Activated CD4-positive, alpha-beta memory T cell treated with anti-CD3 and anti-CD28 coated beads for 36 hours (primary cell): Measurements from ENCODE around the gene MED20. TPM values are rescaled to one million over a fixed set of nuclear protein-coding genes. Genes with fewer than 3 reads are reported as not detected.

Experiments
- CTCF ChIA-PET: fragments of 350-600 bp; sonication (Branson Sonifier 250); formaldehyde crosslinking; loops from one replicate; lab custom pipeline; 2021; ENCODE audit warnings: antibody characterized with exemption, inconsistent platforms; lab: Charles Lee
- POLR2A ChIA-PET: fragments of 350-600 bp; sonication (Branson Sonifier 250); formaldehyde crosslinking; loops from one replicate; lab custom pipeline; 2021; ENCODE audit warnings: antibody characterized with exemption; lab: Charles Lee
- DNase-seq: peaks from one replicate; pipeline ENCODE4 v3.0.0-alpha.2; 2020
- H3K27ac Mint-ChIP-seq: one replicate; pipeline ENCODE4 v1.8.0; 2021; ENCODE audit warnings: mixed read lengths
- H3K27me3 Mint-ChIP-seq: one replicate; pipeline ENCODE4 v1.8.0; 2021; ENCODE audit warnings: mixed read lengths
- H3K36me3 Mint-ChIP-seq: one replicate; pipeline ENCODE4 v1.8.0; 2021; ENCODE audit warnings: mixed read lengths
- H3K4me1 Mint-ChIP-seq: one replicate; pipeline ENCODE4 v1.8.0; 2021; ENCODE audit warnings: low read depth, mixed read lengths
- H3K4me3 Mint-ChIP-seq: one replicate; pipeline ENCODE4 v1.8.0; 2021; ENCODE audit warnings: mild to moderate bottlenecking, mixed read lengths
- H3K9me3 Mint-ChIP-seq: one replicate; pipeline ENCODE4 v1.8.0; 2021; ENCODE audit warnings: mixed read lengths
- intact Hi-C: fragments of 100-400 bp; cut with micrococcal nuclease; formaldehyde crosslinking; loops from one replicate; pipeline ENCODE4 v1.15.1; 2023
- total RNA-seq, 2 experiments: library from RNA; stranded (reverse); gene quantifications; one replicate each; pipeline ENCODE4 v1.2.3, GENCODE V29; 2021

Gene MED20, protein sequence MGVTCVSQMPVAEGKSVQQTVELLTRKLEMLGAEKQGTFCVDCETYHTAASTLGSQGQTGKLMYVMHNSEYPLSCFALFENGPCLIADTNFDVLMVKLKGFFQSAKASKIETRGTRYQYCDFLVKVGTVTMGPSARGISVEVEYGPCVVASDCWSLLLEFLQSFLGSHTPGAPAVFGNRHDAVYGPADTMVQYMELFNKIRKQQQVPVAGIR
- total RNA-seq, result 10 to 100 TPM; 18.2 to 18.3 TPM

GRCh38 chr6:41920921-41921711, at the start of gene MED20, which contains the start of gene BYSL:
TSS of gene MED20 (minus strand) at chr6:41921139. CDS start at chr6:41921018, 121 bp downstream.
TSS of gene BYSL (plus strand) at chr6:41921499. CDS start at chr6:41921563, 64 bp downstream.
- DNase-seq, result peak; percentile 96
- Mint-ChIP-seq H3K4me1 (peaks cover 49% of the 10 kb centered on the region), H3K4me3 (peak within 1 kb of the TSS; percentile 93), H3K9me3 (no peaks in the 10 kb centered on the region), H3K27ac (peak within 1 kb of the TSS; percentile 96), H3K36me3 (peaks cover 18% of the 10 kb centered on the region), H3K27me3 (no peaks in the 10 kb centered on the region)
- CTCF ChIA-PET, result interaction anchor here (0.6 to 7.0 kb wide), 39 partner anchors 8 to 302 kb away, joined by 3 to 156 read pairs (median 4); partner anchors contain the start of genes CCND3, FRS3, MRPS10 and TAF8
- intact Hi-C loops, result loop anchor here (1.0 to 5.0 kb wide), 9 partner anchors 20 to 642 kb away; partner anchors contain the start of genes CCND3, MRPS10, TFEB and TOMM6
- POLR2A ChIA-PET, result interaction anchor here (0.6 to 2.9 kb wide), 19 partner anchors 10 to 135 kb away, joined by 3 to 18 read pairs (median 6); partner anchors contain the start of genes CCND3, TAF8, TOMM6 and USP49

- no peaks in the 10 kb centered on the region for H3K9me3 Mint-ChIP-seq
- peaks cover 1% of the 10 kb centered on the region for H3K36me3 Mint-ChIP-seq
- H3K27ac Mint-ChIP-seq, result peak overlapping the region; percentile 99
- ChIA-PET CTCF (no interaction called here), POLR2A (no interaction called here)
- H3K4me1 Mint-ChIP-seq, result peaks cover 81% of the 10 kb centered on the region
- intact Hi-C loops, result loop anchor here (1.0 to 2.0 kb wide), 2 partner anchors 12 to 42 kb away; no protein-coding TSS in a partner anchor
- peak overlapping the region; percentile 57 for H3K4me3 Mint-ChIP-seq
- DNase-seq, result peak; percentile 82
- no peaks in the 10 kb centered on the region for H3K27me3 Mint-ChIP-seq
These were observed 49.5 kb upstream of the MED20 start for GRCh38 chr6:41970436-41970846.

DNA sequence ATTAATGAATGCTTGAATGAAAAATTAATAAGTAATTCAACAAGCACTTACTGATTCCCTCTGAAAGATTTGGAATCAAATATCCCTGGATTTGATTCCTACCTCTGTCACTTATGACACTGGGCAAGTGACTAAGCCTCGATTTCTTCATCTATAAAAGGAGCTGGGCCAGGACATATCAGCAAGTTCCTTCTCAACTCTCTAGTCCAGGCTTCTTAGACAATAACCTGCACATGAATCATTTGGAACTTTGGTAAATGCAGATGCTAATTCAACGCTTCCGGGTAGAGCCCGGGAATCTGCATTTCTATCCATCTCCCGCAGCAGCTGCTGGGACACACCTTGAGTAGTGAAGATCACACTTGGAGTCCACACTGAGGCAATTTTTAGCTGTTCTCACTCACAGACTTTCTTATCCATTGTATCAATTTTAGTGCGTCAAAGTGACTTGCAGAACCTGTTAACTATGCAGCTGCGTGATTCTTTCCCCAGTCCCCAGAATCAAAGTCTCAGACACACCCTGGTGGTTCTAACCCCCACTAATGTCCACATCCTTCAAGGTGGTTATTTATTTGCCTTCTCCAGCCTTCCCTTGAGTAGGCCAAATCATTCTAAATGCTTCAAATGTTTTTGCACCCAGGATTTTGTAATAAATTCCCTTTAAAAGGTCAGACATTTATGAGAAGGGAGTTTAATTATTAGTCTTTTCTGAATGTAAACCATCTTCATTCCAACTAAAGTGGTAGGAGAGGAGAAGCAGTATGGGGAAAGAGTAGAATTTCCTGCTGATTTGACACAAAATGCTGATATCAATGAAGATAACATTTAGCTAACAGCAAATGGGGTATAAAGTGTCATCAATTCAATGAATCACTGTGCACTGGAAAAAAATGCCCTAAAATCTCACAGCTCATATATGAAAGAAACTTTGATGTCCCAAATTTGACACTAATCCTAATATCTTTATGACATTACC, 46.7 kb upstream of the MED20 start:
- no peak for DNase-seq
- Mint-ChIP-seq H3K27ac (peak overlapping the region; percentile 78), H3K4me3 (no peak overlapping the region), H3K4me1 (peaks cover 84% of the 10 kb centered on the region), H3K27me3 (no peaks in the 10 kb centered on the region), H3K9me3 (peaks cover 2% of the 10 kb centered on the region), H3K36me3 (peaks cover 3% of the 10 kb centered on the region)
- POLR2A ChIA-PET, result interaction anchor here (0.8 to 1.3 kb wide), 4 partner anchors 10 to 61 kb away, joined by 3 to 4 read pairs (median 3); no protein-coding TSS in a partner anchor
- intact Hi-C loops, result no loop called here
- CTCF ChIA-PET, result interaction anchor here (1.1 to 2.6 kb wide), 3 partner anchors 28 to 77 kb away, joined by 4 to 16 read pairs (median 5); no protein-coding TSS in a partner anchor

DNA sequence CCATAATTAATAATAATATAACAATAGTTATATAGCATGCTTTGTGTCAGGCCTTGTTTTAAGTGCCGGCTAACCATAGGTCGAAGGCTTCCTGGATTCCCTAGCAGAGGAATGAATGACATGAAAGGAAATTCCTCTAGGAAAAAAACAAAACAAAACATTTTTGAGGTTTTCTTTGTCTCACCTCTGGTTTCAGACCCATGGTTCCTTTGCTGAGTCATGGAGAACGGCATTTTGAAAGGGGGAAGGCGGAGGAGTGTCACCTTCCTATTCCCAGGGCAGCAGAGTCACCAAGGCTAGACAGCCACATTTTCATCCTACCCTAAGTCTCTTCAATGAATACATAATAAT, 46.0 kb upstream of the MED20 start:
- POLR2A ChIA-PET, result interaction anchor here (0.8 to 1.4 kb wide), 5 partner anchors 22 to 62 kb away, joined by 3 read pairs; no protein-coding TSS in a partner anchor
- H3K27ac Mint-ChIP-seq, result peak overlapping the region; percentile 78
- H3K9me3 Mint-ChIP-seq, result peaks cover 2% of the 10 kb centered on the region
- H3K4me1 Mint-ChIP-seq, result peaks cover 81% of the 10 kb centered on the region
- CTCF ChIA-PET, result interaction anchor here (2.6 kb wide), 1 partner anchor 77 kb away, joined by 16 read pairs; no protein-coding TSS in a partner anchor
- intact Hi-C loops, result no loop called here
- DNase-seq, result no peak
- no peaks in the 10 kb centered on the region for H3K27me3 Mint-ChIP-seq
- no peak overlapping the region for H3K4me3 Mint-ChIP-seq
- H3K36me3 Mint-ChIP-seq, result peaks cover 2% of the 10 kb centered on the region

GRCh38 chr6:41966214-41966920, 45.4 kb upstream of the MED20 start:
- H3K9me3 Mint-ChIP-seq, result peaks cover 2% of the 10 kb centered on the region
- intact Hi-C loops, result no loop called here
- H3K27ac Mint-ChIP-seq, result peak overlapping the region; percentile 64
- peaks cover 83% of the 10 kb centered on the region for H3K4me1 Mint-ChIP-seq
- ChIA-PET POLR2A (interaction anchor here (1.2 to 1.4 kb wide), 2 partner anchors 24 to 27 kb away, joined by 3 read pairs; no protein-coding TSS in a partner anchor), CTCF (interaction anchor here (2.6 kb wide), 1 partner anchor 78 kb away, joined by 16 read pairs; no protein-coding TSS in a partner anchor)
- H3K27me3 Mint-ChIP-seq, result no peaks in the 10 kb centered on the region
- peaks cover 5% of the 10 kb centered on the region for H3K36me3 Mint-ChIP-seq
- DNase-seq, result no peak
- H3K4me3 Mint-ChIP-seq, result no peak overlapping the region

GRCh38 chr6:41965429-41966213, 44.7 kb upstream of the MED20 start:
- POLR2A ChIA-PET, result interaction anchor here (1.2 to 1.4 kb wide), 2 partner anchors 23 to 27 kb away, joined by 3 read pairs; no protein-coding TSS in a partner anchor
- Mint-ChIP-seq H3K4me3 (no peak overlapping the region), H3K4me1 (peaks cover 81% of the 10 kb centered on the region), H3K27ac (peak overlapping the region; percentile 64), H3K9me3 (peaks cover 2% of the 10 kb centered on the region), H3K36me3 (peaks cover 8% of the 10 kb centered on the region), H3K27me3 (no peaks in the 10 kb centered on the region)
- CTCF ChIA-PET, result interaction anchor here (1.4 to 4.8 kb wide), 2 partner anchors 26 to 80 kb away, joined by 4 to 21 read pairs; no protein-coding TSS in a partner anchor
- DNase-seq, result no peak
- intact Hi-C loops, result no loop called here

- Mint-ChIP-seq H3K27me3 (no peaks in the 10 kb centered on the region), H3K4me1 (peaks cover 81% of the 10 kb centered on the region), H3K4me3 (no peak overlapping the region), H3K9me3 (peaks cover 2% of the 10 kb centered on the region), H3K27ac (peak overlapping the region; percentile 89), H3K36me3 (peaks cover 14% of the 10 kb centered on the region)
- POLR2A ChIA-PET, result interaction anchor here (1.1 to 1.6 kb wide), 2 partner anchors 25 to 66 kb away, joined by 5 to 7 read pairs; no protein-coding TSS in a partner anchor
- intact Hi-C loops, result no loop called here
- no peak for DNase-seq
- CTCF ChIA-PET, result interaction anchor here (0.7 to 4.8 kb wide), 6 partner anchors 21 to 81 kb away, joined by 4 to 21 read pairs (median 4); partner anchors contain the start of genes BYSL and MED20
These were observed 43.4 kb upstream of the MED20 start for GRCh38 chr6:41964201-41964887.

GRCh38 chr6:41963371-41963770, 42.4 kb upstream of the MED20 start:
- H3K27ac Mint-ChIP-seq, result peak overlapping the region; percentile 89
- H3K4me3 Mint-ChIP-seq, result no peak overlapping the region
- intact Hi-C loops, result no loop called here
- H3K9me3 Mint-ChIP-seq, result peaks cover 9% of the 10 kb centered on the region
- CTCF ChIA-PET, result interaction anchor here (0.8 to 4.8 kb wide), 7 partner anchors 9 to 82 kb away, joined by 3 to 21 read pairs (median 4); partner anchors contain the start of genes BYSL and MED20
- no peaks in the 10 kb centered on the region for H3K27me3 Mint-ChIP-seq
- POLR2A ChIA-PET, result interaction anchor here (0.9 to 2.3 kb wide), 5 partner anchors 13 to 78 kb away, joined by 3 to 11 read pairs (median 5); no protein-coding TSS in a partner anchor
- H3K36me3 Mint-ChIP-seq, result peaks cover 23% of the 10 kb centered on the region
- H3K4me1 Mint-ChIP-seq, result peaks cover 83% of the 10 kb centered on the region
- peak; percentile 46 for DNase-seq

GRCh38 chr6:41960028-41960427, 39.1 kb upstream of the MED20 start:
- CTCF ChIA-PET, result interaction anchor here (0.6 to 1.8 kb wide), 3 partner anchors 18 to 81 kb away, joined by 3 read pairs; partner anchors contain the start of gene CCND3
- no peaks in the 10 kb centered on the region for H3K27me3 Mint-ChIP-seq
- H3K4me3 Mint-ChIP-seq, result peak overlapping the region; percentile 84
- intact Hi-C loops, result no loop called here
- H3K27ac Mint-ChIP-seq, result peak overlapping the region; percentile 97
- H3K9me3 Mint-ChIP-seq, result peaks cover 9% of the 10 kb centered on the region
- peaks cover 25% of the 10 kb centered on the region for H3K36me3 Mint-ChIP-seq
- no peak for DNase-seq
- H3K4me1 Mint-ChIP-seq, result peaks cover 77% of the 10 kb centered on the region
- POLR2A ChIA-PET, result interaction anchor here (0.7 to 2.5 kb wide), 2 partner anchors 63 to 80 kb away, joined by 3 to 9 read pairs; no protein-coding TSS in a partner anchor
